Esophagus muscularis mucosa (tissue), 4 donors: ENCODE data around the gene PPFIA4.

Experiments
- EP300 ChIP-seq: sonication (generic); formaldehyde crosslinking; IDR thresholded peaks from one replicate; pipeline ENCODE4 v1.6.1; 2017; ENCODE audit warnings: antibody characterized with exemption
- POLR2A ChIP-seq: fragments of 450-650 bp; IDR thresholded peaks from one replicate; pipeline ENCODE4 v1.6.1; 2017; ENCODE audit warnings: antibody characterized with exemption, moderate library complexity, mild to moderate bottlenecking, low read depth
- TF ChIP-seq, protein P1 (sequence below), 3 experiments: fragments of 200-600 bp in 2 of 3; fragments of 450-650 bp in 1 of 3; sonication (generic) in 2 of 3; IDR thresholded peaks; one replicate each; pipeline ENCODE4 v1.5.1; 2017 to 2019; ENCODE audit warnings: antibody characterized with exemption in 3 of 3, mild to moderate bottlenecking in 2 of 3, moderate library complexity in 1 of 3

DNA sequence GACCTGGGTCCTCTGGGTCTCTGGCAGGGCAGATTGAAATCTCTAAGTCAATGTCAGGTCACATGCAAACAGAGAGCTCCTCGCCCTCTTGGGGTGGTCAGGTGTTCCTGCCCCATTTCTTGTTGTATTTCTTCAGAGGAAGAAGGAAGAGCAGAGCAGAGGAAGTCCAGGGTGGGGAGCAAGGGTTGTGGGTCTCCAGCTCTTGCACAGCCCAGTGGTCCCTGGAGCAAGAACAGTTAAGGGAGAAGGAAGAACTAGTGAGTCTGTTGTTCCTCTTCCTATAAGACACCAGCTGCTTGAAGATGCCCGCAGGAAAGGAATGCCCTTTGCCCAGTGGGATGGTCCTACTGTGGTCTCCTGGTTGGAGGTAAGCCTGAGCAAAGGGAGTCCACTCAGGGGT lies 33.2 kb downstream of the PPFIA4 start:
- TF ChIP-seq POLR2A (no peak), EP300 (no peak)
- TF ChIP-seq, protein P1, sequence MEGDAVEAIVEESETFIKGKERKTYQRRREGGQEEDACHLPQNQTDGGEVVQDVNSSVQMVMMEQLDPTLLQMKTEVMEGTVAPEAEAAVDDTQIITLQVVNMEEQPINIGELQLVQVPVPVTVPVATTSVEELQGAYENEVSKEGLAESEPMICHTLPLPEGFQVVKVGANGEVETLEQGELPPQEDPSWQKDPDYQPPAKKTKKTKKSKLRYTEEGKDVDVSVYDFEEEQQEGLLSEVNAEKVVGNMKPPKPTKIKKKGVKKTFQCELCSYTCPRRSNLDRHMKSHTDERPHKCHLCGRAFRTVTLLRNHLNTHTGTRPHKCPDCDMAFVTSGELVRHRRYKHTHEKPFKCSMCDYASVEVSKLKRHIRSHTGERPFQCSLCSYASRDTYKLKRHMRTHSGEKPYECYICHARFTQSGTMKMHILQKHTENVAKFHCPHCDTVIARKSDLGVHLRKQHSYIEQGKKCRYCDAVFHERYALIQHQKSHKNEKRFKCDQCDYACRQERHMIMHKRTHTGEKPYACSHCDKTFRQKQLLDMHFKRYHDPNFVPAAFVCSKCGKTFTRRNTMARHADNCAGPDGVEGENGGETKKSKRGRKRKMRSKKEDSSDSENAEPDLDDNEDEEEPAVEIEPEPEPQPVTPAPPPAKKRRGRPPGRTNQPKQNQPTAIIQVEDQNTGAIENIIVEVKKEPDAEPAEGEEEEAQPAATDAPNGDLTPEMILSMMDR (IDR thresholded peaks at IDR 0.05): no peak
